ENCODE results near the gene DUT. TPM values are rescaled to one million over a fixed set of nuclear protein-coding genes. Genes with fewer than 3 reads are reported as not detected.

DUT gene
- total and polyA plus RNA-seq, 9 of the 15 experiments (the other 6 are each of a cell fraction or from before 2014, with no cell fraction given) = 13.9 to 235 (median 94.9) TPM

DNA sequence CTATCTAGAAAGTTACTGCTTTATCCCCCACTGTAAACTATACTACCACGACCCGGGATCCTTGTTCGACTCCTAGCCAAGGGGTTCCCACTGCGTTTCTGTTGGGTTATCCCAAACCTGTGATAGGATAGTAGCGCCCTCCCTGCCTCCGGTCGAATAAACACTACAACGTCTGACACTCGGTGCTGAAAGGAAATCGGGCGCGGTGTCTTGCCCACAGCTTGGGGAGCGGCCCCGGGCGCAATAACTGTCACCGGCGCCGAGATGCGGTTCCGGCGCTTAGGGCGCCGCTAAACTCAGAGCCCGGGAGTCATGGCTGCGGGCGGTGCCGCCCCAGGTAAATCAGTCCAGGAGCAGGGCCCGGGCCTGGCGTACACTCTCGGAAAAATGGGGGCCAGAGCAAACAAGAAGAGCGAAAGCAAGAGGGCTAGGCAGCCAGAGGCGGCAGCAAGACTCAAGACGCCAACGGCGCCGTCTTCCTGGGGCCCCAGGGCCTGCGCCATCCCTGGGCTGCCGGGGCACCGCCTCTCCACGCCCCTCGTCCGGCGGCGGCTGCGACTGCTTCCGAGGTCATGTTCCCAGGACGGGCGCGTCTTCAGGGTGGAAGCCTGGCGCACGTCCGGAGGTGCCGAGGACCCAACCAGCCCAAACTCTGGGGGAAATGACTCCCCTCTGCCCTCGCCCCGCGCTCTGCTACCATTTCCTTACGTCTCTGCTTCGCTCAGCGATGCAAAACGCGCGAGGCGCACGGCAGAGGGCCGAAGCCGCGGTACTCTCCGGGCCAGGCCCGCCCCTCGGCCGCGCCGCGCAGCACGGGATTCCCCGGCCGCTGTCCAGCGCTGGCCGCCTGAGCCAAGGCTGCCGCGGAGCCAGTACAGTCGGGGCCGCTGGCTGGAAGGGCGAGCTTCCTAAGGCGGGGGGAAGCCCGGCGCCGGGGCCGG lies at the start of gene DUT (continued):
- TF ChIP-seq, protein P1, sequence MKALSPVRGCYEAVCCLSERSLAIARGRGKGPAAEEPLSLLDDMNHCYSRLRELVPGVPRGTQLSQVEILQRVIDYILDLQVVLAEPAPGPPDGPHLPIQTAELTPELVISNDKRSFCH (CRISPR knock-in tag; IDR thresholded peaks at IDR 0.05) = no peak
- TF ChIP-seq, protein P1 (tag; IDR thresholded peaks at IDR 0.05) = peak; percentile 78; the same call in 1 of the 2 replicates
- TF ChIP-seq XRCC3 (IDR thresholded peaks at IDR 0.05) = no peak
- TF ChIP-seq ZNF232 (CRISPR knock-in tag; IDR thresholded peaks at IDR 0.05) = no peak
- TF ChIP-seq, protein P2, sequence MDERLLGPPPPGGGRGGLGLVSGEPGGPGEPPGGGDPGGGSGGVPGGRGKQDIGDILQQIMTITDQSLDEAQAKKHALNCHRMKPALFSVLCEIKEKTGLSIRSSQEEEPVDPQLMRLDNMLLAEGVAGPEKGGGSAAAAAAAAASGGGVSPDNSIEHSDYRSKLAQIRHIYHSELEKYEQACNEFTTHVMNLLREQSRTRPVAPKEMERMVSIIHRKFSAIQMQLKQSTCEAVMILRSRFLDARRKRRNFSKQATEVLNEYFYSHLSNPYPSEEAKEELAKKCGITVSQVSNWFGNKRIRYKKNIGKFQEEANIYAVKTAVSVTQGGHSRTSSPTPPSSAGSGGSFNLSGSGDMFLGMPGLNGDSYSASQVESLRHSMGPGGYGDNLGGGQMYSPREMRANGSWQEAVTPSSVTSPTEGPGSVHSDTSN (CRISPR knock-in tag; IDR thresholded peaks at IDR 0.05; ENCODE audit: low read depth) = no peak
- TF ChIP-seq, protein P2 (tag; conservative IDR thresholded peaks at IDR 0.05; ENCODE audit: low read depth) = no peak
- no peak for TF ChIP-seq MAFG (tag; conservative IDR thresholded peaks at IDR 0.05)
- TF ChIP-seq NRF1 (conservative IDR thresholded peaks at IDR 0.05 in 1 of 2, IDR thresholded peaks at IDR 0.05 in 1 of 2) = peak; percentile 69 to 78
- peak; percentile 75 for TF ChIP-seq ELF2 (CRISPR knock-in tag; IDR thresholded peaks at IDR 0.05)
- no peak; the same call in 1 of the 2 replicates for TF ChIP-seq STAG1 (CRISPR knock-in tag; IDR thresholded peaks at IDR 0.05; ENCODE audit: borderline replicate concordance)
- TF ChIP-seq, protein P3, sequence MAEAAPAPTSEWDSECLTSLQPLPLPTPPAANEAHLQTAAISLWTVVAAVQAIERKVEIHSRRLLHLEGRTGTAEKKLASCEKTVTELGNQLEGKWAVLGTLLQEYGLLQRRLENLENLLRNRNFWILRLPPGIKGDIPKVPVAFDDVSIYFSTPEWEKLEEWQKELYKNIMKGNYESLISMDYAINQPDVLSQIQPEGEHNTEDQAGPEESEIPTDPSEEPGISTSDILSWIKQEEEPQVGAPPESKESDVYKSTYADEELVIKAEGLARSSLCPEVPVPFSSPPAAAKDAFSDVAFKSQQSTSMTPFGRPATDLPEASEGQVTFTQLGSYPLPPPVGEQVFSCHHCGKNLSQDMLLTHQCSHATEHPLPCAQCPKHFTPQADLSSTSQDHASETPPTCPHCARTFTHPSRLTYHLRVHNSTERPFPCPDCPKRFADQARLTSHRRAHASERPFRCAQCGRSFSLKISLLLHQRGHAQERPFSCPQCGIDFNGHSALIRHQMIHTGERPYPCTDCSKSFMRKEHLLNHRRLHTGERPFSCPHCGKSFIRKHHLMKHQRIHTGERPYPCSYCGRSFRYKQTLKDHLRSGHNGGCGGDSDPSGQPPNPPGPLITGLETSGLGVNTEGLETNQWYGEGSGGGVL (CRISPR knock-in tag; IDR thresholded peaks at IDR 0.05) = no peak
- TF ChIP-seq ADNP (tag; IDR thresholded peaks at IDR 0.05) = no peak
- peak in 1 of 2 experiments; percentile 56 for TF ChIP-seq E2F6 (IDR thresholded peaks at IDR 0.05; ENCODE audit: borderline replicate concordance in 1 of 2, extremely low read depth in 1 of 2, insufficient read depth in 1 of 2, insufficient read length in 1 of 2, low read depth in 1 of 2, low read length in 1 of 2, poor library complexity in 1 of 2, severe bottlenecking in 1 of 2)
- TF ChIP-seq EZH2 (IDR thresholded peaks at IDR 0.05; ENCODE audit: borderline replicate concordance, low read depth, low read length) = no peak

Data from K562 (cell line).